Ovary (tissue), 9 donors: ENCODE data around the gene GPR152. TPM values are rescaled to one million over a fixed set of nuclear protein-coding genes. Genes with fewer than 3 reads are reported as not detected.

ENCODE experiments used
- DNase-seq, 5 donors: peaks; one replicate each; pipeline ENCODE4 v3.0.0-alpha.2; 2019 to 2020
- H3K27ac ChIP-seq, 2 donors: fragments of 200-600 bp; one replicate each; pipeline versions ENCODE4 v1.5.1 to v1.8.0; 2019 to 2022
- H3K27me3 ChIP-seq: fragments of 200-600 bp; one replicate; pipeline ENCODE4 v1.8.0; 2022
- H3K36me3 ChIP-seq: fragments of 200-600 bp; sonication (generic); one replicate; pipeline ENCODE4 v1.5.1; 2019
- H3K4me1 ChIP-seq: one replicate; pipeline ENCODE4 v1.8.1; 2013; ENCODE audit warnings: mild to moderate bottlenecking, moderate library complexity; ENCODE audit not compliant: insufficient read depth
- H3K4me3 ChIP-seq: fragments of 200-600 bp; sonication (generic); one replicate; pipeline ENCODE4 v1.5.1; 2017
- H3K9me3 ChIP-seq, 2 donors: fragments of 200-600 bp in 1 of 2; sonication (generic) in 1 of 2; one replicate each; pipeline versions ENCODE4 v1.5.1 to v1.8.1; 2013 to 2019; ENCODE audit warnings: mild to moderate bottlenecking in 1 of 2, moderate library complexity in 1 of 2
- EP300 ChIP-seq: sonication (generic); formaldehyde crosslinking; IDR thresholded peaks from one replicate; pipeline ENCODE4 v1.6.1; 2017; ENCODE audit warnings: antibody characterized with exemption
- POLR2A ChIP-seq: fragments of 450-650 bp; IDR thresholded peaks from one replicate; pipeline ENCODE4 v1.6.1; 2017; ENCODE audit warnings: antibody characterized with exemption, mild to moderate bottlenecking, moderate library complexity
- WGBS, 3 donors: extraction: QIAGEN DNeasy Blood & Tissue Kit in 1 of 3; methylation state at CpG; one replicate each; pipeline versions ENCODE4 v1.1.5 to v1.1.7; 2013 to 2017; 5-methylcytosine and 5-hydroxymethylcytosine counted together
- intact Hi-C, 4 donors: fragments of 100-400 bp; cut with DNase I; formaldehyde crosslinking; loops; one replicate each; pipeline versions ENCODE4 v1.11.0 to v1.15.1; 2022 to 2023
- polyA plus RNA-seq, 2 donors: library from polyadenylated mRNA; stranded (reverse); fragments of 200-250 nt in 1 of 2; fragments of 350-450 nt in 1 of 2; fragmentation: Illumina TruSeq in 1 of 2; extraction: RNeasy Lipid Tissue Mini Kit (QIAGEN cat#74804) in 1 of 2; gene quantifications; one replicate each; pipeline ENCODE4 v1.2.3, GENCODE V29; 2013 to 2014
- total RNA-seq, 7 donors: library from RNA; depleted of rRNA in 2 of 7; stranded (reverse); fragments of >200 nt in 2 of 7; fragmentation: NEBNext Ultra II Directional in 3 of 7; extraction: Animal tissue kit (Norgen Biotek cat#: 25700) in 3 of 7; gene quantifications; one replicate each; pipeline versions ENCODE4 v1.1.0 to v1.2.4, GENCODE V29; 2016 to 2023
- TF ChIP-seq, protein P1 (sequence below), 3 donors: fragments of 450-650 bp in 2 of 3; fragments of 200-600 bp in 1 of 3; IDR thresholded peaks; one replicate each; pipeline versions ENCODE4 v1.5.1 to v1.8.0; 2016 to 2022; ENCODE audit warnings: antibody characterized with exemption in 3 of 3, mild to moderate bottlenecking in 1 of 3
- donor health status: DM: no; HTN: no; CAD: no; lungs with moderate emphysema.
- donor health status: DM: no; HTN: no; CAD: no.
- donor health status: Bipolar disorder and iron deficiency.
- donor health status: DM: yes; HTN: yes; CAD: no.
- donor health status: DM: no; HTN: no; CAD: no.
- donor health status: DM: yes; HTN: yes; CAD: no.

GPR152 gene
- total and polyA plus RNA-seq, 9 donors: 0.15 TPM; not detected in 8

DNA sequence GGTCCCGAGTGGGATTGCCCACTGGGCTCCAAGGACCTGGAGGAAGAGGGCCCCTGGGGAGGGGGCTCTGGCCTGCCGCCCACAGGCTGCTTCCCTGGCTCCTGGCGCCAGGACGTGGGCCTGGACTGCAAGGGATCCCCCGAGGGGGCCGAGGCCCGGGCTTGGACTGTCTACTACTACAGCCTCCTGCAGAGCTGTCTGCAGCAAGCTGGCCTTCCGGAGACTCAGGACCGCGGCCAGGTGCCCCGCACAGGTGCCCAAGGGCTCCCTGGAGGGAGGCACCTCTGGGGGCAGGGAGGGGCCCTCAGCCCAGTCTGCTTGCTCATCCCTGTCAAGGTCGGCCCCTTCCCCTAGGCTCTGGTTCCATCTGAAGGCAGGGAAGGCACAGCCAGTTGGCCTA is 35.1 kb downstream of the GPR152 start:
- Histone ChIP-seq H3K9me3 (no peaks in the 10 kb centered on the region), H3K4me3 (no peak overlapping the region), H3K36me3 (no peaks in the 10 kb centered on the region), H3K27ac (no peak overlapping the region), H3K27me3 (peaks cover 2% of the 10 kb centered on the region), H3K4me1 (peaks cover 6% of the 10 kb centered on the region)
- TF ChIP-seq EP300: no peak
- no peak for DNase-seq
- intact Hi-C loops: no loop called here
- 70 to 88% (median 70%) methylated on average over 4 to 12 of the region's 12 CpGs for WGBS, 3 donors

DNA sequence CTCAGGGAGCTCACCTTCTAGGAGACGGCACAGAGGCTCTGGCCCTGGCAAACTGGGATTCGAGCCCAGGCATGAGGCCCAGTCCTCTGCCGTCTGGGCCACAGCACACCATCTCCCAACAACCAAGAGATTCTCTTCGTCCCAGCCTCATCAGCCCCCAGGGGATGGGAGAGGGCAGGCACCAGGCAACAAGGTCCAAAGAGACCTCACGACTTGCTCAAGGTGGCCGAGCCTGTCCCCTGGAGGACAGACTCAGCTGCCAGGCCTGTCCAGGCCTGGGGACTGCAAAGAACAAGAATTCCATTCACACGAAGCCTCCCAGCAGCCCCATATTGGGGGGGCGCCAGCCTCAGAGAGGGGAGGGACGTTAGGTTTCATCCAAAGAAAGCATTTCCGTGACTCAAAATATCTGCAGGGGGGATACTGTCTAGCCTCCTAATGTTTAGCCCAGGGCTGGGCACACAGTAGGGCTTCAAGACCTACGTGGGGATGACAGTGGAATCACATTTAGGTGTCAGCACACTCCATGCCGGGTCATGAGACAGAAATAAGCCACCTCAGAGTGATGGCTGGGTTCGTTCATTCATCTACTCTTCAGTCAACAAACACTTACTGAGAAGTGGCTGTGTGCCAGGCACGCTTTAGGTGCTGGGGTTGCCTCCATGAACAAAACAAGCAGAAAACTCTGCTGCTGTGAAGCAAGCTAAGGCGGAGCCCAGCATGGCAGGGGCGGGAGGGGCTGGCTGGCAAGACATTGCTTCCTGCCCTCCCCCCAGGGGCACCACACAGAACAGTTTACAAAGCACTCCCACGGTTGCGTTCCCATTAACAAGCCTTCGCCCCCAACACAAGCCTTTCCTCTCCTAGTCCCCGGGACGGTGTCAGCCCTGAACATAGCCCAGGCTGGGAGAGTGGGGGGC is 35.9 kb downstream of the GPR152 start:
- WGBS, 3 donors: 60 to 63% (median 61%) methylated on average over 21 of the region's 21 CpGs
- Histone ChIP-seq H3K27me3 (peaks cover 2% of the 10 kb centered on the region), H3K27ac (no peak overlapping the region), H3K9me3 (no peaks in the 10 kb centered on the region), H3K4me3 (no peak overlapping the region), H3K4me1 (peaks cover 6% of the 10 kb centered on the region), H3K36me3 (no peaks in the 10 kb centered on the region)
- TF ChIP-seq EP300 (no peak), POLR2A (no peak)
- TF ChIP-seq, protein P1, sequence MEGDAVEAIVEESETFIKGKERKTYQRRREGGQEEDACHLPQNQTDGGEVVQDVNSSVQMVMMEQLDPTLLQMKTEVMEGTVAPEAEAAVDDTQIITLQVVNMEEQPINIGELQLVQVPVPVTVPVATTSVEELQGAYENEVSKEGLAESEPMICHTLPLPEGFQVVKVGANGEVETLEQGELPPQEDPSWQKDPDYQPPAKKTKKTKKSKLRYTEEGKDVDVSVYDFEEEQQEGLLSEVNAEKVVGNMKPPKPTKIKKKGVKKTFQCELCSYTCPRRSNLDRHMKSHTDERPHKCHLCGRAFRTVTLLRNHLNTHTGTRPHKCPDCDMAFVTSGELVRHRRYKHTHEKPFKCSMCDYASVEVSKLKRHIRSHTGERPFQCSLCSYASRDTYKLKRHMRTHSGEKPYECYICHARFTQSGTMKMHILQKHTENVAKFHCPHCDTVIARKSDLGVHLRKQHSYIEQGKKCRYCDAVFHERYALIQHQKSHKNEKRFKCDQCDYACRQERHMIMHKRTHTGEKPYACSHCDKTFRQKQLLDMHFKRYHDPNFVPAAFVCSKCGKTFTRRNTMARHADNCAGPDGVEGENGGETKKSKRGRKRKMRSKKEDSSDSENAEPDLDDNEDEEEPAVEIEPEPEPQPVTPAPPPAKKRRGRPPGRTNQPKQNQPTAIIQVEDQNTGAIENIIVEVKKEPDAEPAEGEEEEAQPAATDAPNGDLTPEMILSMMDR (IDR thresholded peaks at IDR 0.05): no peak
- DNase-seq: no peak
- intact Hi-C loops: no loop called here

DNA sequence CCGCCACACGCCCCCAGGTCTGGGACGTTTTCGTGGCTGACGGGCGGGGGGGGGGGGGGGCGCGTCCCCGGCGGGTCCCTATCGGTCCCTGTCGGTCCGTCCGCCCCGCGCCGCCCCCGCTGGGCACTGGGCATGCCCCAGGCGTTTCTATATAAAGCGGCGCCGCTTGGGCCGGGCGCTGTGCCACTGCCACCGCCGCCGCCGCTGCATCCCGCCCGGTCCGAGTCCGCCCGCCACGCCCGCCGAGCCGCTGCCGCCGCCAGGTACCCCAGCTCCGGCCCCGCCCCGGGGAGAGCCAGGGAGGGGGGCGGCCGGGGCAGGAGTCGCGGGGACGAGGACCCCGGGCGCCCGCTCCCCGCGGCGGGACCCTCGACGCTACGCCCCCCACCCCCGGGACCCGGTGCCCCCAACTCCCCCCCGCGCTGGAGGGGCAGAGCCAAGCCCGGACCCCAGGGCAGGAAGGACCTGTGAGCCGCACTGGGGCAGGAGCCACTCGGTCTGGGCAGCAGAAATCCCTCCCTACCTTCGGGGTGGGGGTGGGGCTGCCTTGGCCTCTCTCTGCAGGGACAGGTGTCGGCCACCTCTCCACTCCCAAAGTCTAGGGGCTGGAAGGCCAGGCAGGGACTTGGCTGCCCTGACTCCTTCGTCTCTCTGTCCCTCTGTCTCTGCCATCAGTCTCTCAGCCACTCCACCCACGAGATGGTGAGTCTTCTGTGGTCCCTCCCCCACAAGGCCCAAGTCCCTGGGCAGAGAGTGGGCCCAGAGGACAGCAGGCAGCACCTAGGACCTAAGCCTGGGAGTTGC is 36.8 kb downstream of the GPR152 start, which contains the start of gene CARNS1:
TSS of gene CARNS1 (plus strand) at position 178 of the 804 bp plus-strand sequence. CDS start at position 700, 522 bp downstream.
- no peaks in the 10 kb centered on the region for H3K9me3 ChIP-seq
- peaks cover 5% of the 10 kb centered on the region for H3K4me1 ChIP-seq
- H3K27me3 ChIP-seq: peaks cover 2% of the 10 kb centered on the region
- intact Hi-C loops: no loop called here
- no peak within 1 kb of the TSS for H3K4me3 ChIP-seq
- WGBS, 3 donors: 7 to 12% (median 9%) methylated on average over 24 to 66 of the region's 67 CpGs
- no peaks in the 10 kb centered on the region for H3K36me3 ChIP-seq
- TF ChIP-seq POLR2A (no peak), EP300 (no peak)
- TF ChIP-seq, protein P1 (IDR thresholded peaks at IDR 0.05): no peak
- DNase-seq: peak in 1 of 5 donors; percentile 36
- no peak within 1 kb of the TSS for H3K27ac ChIP-seq

DNA sequence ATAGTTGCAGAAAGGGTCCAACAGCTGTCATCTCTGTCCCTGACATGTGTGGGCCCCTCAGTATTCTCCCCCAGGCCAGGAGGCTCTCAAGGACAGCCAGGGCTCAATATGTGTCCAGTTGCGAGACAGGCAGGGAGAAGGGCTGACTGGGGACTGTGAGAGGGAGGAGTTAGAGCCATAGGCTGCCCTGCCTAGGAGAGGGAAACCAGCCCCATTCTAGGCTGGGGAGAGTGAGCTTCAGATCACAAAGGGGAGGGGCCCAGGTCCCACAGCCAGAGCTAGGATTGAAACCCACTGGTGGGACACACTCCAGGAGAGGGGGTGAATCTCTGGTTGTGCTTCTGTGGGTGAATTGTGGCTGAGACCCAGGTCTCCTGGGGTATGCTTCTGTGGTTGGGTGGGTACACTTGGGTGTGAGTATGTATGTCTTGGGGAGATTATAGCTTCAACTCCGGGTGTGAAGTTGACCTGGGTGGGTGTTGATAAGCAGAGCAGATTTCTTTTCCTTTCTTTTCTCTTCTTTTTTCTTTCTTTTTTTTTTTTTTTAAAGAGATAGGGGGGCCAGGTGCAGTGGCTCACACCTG is 39.2 kb downstream of the GPR152 start:
- 41 to 54% (median 43%) methylated on average over 2 of the region's 2 CpGs for WGBS, 3 donors
- no peak overlapping the region for H3K27ac ChIP-seq
- DNase-seq: no peak
- no peaks in the 10 kb centered on the region for H3K4me1 ChIP-seq
- H3K4me3 ChIP-seq: no peak overlapping the region
- peaks cover 2% of the 10 kb centered on the region for H3K27me3 ChIP-seq
- no peaks in the 10 kb centered on the region for H3K9me3 ChIP-seq
- no peaks in the 10 kb centered on the region for H3K36me3 ChIP-seq
- TF ChIP-seq, protein P1 (IDR thresholded peaks at IDR 0.05): no peak
- no peak for TF ChIP-seq POLR2A
- TF ChIP-seq EP300: no peak
- intact Hi-C loops: no loop called here
